Pancreas (tissue), 10 donors: ENCODE data around the gene SMIM32. TPM values are rescaled to one million over a fixed set of nuclear protein-coding genes. Genes with fewer than 3 reads are reported as not detected.
A peak's percentile ranks its signal among the peaks of the same experiment; 100 is the strongest.

Experiments
- ATAC-seq, 4 donors: fragments of 200-7000 bp; cut with Tn5 transposase; one replicate each; pipeline versions ENCODE4 v1.8.0 to v1.9.1; 2020; ENCODE audit warnings: mild to moderate bottlenecking in 4 of 4, moderate library complexity in 4 of 4
- DNase-seq, 6 donors: peaks; one replicate each; pipeline ENCODE4 v3.0.0-alpha.2; 2020
- FAIRE-seq: peaks from 2 replicates; lab custom pipeline; 2012; peaks lifted over from hg19 to GRCh38; lab: Jason Lieb, UNC
- H3K27ac ChIP-seq, 4 donors: fragments of 200-600 bp; sonication (generic); 1 replicate in 3 of 4; 2 replicates in 1 of 4; pipeline versions ENCODE4 v1.5.0 to v1.8.0; 2020
- H3K27me3 ChIP-seq, 4 donors: fragments of 200-600 bp; one replicate each; pipeline ENCODE4 v1.8.0; 2021
- H3K36me3 ChIP-seq, 3 donors: fragments of 200-600 bp; sonication (generic) in 1 of 3; one replicate each; pipeline versions ENCODE4 v1.5.0 to v1.8.0; 2020 to 2021
- H3K4me1 ChIP-seq, 3 donors: fragments of 200-600 bp; one replicate each; pipeline ENCODE4 v1.8.0; 2021
- H3K4me3 ChIP-seq, 4 donors: fragments of 200-600 bp; sonication (generic) in 2 of 4; one replicate each; pipeline versions ENCODE4 v1.5.0 to v1.8.0; 2020 to 2021
- H3K9me3 ChIP-seq, 4 donors: fragments of 200-600 bp; one replicate each; pipeline ENCODE4 v1.8.0; 2021
- WGBS, 2 donors: extraction: QIAGEN DNeasy Blood & Tissue Kit; methylation state at CpG; one replicate each; pipeline ENCODE4 v1.1.7; 2013; 5-methylcytosine and 5-hydroxymethylcytosine counted together
- intact Hi-C, 3 donors: fragments of 100-400 bp; cut with DNase I; formaldehyde crosslinking; loops; one replicate each; pipeline versions ENCODE4 v1.11.1 to v1.14.2; 2022
- polyA plus RNA-seq, 2 donors: library from polyadenylated mRNA; stranded (reverse); fragments of 200-250 nt; gene quantifications; one replicate each; pipeline ENCODE4 v1.2.3, GENCODE V29; 2013
- total RNA-seq, 6 donors: library from RNA; stranded (reverse); fragmentation: NEBNext Ultra II Directional in 4 of 6; extraction: Animal tissue kit (Norgen Biotek cat#: 25700) in 4 of 6; gene quantifications; one replicate each; pipeline versions ENCODE4 v1.2.1 to v1.2.4, GENCODE V29; 2021 to 2023
- TF ChIP-seq, protein P1 (sequence below), 4 donors: fragments of 200-600 bp; sonication (generic) in 3 of 4; IDR thresholded peaks; one replicate each; pipeline versions ENCODE4 v1.5.0 to v1.8.0; 2021; ENCODE audit warnings: antibody characterized with exemption in 4 of 4
- donor health status: healthy with polysubstance abuse.
- donor health status: DM: no; HTN: no; CAD: no; lungs with moderate emphysema.
- donor health status: DM: no; HTN: no; CAD: no.
- donor health status: control.
- donor health status: control.
- donor health status: Bipolar disorder and iron deficiency.
- donor health status: DM: yes; HTN: yes; CAD: no.
- donor health status: DM: no; HTN: no; CAD: no.
- donor health status: DM: no; HTN: no; CAD: no.
- donor health status: DM: yes; HTN: yes; CAD: no.

Gene SMIM32
- total and polyA plus RNA-seq, 8 donors = 0.12 to 4.2 (median 0.43) TPM; not detected in 1

DNA sequence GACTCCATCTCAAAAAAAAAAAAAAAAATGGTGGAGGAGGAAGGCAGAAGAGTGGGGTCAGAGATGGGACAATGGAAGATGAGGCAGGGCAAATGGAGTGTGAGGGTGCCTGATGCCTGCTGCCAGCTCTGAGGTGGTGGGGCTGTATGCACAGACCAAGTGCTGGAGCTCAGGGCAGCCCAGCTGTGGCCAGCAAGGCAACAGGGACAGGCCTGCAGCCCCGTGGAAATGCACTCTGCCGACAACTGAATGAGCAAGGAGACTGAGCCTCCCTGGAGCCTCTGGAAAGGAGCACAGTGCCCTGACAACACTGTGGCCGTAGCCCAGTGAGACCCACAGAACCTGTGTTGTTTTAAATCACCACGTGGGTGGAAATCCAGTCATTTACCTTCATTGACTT is 22.9 kb upstream of the SMIM32 start:
- Histone ChIP-seq H3K9me3 (no peaks in the 10 kb centered on the region), H3K36me3 (no peaks in the 10 kb centered on the region), H3K4me3 (no peak overlapping the region), H3K27me3 (no peaks in the 10 kb centered on the region), H3K27ac (no peak overlapping the region), H3K4me1 (no peaks in the 10 kb centered on the region)
- ATAC-seq (no peak), DNase-seq (no peak), FAIRE-seq (no peak)
- intact Hi-C loops = no loop called here
- 58 to 64% methylated on average over 4 of the region's 4 CpGs for WGBS, 2 donors
- TF ChIP-seq, protein P1, sequence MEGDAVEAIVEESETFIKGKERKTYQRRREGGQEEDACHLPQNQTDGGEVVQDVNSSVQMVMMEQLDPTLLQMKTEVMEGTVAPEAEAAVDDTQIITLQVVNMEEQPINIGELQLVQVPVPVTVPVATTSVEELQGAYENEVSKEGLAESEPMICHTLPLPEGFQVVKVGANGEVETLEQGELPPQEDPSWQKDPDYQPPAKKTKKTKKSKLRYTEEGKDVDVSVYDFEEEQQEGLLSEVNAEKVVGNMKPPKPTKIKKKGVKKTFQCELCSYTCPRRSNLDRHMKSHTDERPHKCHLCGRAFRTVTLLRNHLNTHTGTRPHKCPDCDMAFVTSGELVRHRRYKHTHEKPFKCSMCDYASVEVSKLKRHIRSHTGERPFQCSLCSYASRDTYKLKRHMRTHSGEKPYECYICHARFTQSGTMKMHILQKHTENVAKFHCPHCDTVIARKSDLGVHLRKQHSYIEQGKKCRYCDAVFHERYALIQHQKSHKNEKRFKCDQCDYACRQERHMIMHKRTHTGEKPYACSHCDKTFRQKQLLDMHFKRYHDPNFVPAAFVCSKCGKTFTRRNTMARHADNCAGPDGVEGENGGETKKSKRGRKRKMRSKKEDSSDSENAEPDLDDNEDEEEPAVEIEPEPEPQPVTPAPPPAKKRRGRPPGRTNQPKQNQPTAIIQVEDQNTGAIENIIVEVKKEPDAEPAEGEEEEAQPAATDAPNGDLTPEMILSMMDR (IDR thresholded peaks at IDR 0.05) = no peak

DNA sequence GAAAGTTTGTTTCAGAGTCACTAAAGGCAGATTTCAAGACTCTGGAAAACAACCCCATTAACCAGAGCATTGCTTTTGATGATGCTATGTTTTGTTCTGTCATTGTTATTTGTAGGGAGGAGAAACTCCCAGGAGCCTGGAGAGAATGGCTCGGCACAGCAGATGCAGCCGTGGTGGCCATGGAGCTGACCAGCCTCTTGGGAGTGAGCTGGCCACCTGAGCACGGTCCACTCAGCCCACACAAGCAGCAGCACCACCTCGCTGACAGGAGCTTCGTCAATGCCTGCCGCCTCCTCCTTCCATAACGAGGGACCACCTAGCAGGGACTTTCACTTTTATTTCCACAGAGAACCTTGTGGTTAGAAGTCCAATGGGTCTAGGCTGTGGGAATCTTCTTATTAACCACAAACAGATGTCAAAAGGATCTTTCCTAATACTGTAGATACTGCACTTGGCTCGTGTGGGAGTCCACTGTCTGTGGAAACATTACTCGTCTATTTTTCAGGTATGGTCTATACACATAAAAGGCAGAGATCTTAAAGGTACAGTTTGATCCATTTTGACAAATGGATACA is 21.0 kb upstream of the SMIM32 start:
- FAIRE-seq (no peak), ATAC-seq (no peak), DNase-seq (no peak)
- Histone ChIP-seq H3K4me1 (no peaks in the 10 kb centered on the region), H3K36me3 (no peaks in the 10 kb centered on the region), H3K9me3 (no peaks in the 10 kb centered on the region), H3K4me3 (no peak overlapping the region), H3K27ac (no peak overlapping the region), H3K27me3 (no peaks in the 10 kb centered on the region)
- 40 to 54% methylated on average over 9 of the region's 9 CpGs for WGBS, 2 donors
- intact Hi-C loops = loop anchor here in 1 of 3 donors (5.0 kb wide), 1 partner anchor 262 kb away; the partner anchor contains the start of gene LECT2
- TF ChIP-seq, protein P1 (IDR thresholded peaks at IDR 0.05) = no peak

DNA sequence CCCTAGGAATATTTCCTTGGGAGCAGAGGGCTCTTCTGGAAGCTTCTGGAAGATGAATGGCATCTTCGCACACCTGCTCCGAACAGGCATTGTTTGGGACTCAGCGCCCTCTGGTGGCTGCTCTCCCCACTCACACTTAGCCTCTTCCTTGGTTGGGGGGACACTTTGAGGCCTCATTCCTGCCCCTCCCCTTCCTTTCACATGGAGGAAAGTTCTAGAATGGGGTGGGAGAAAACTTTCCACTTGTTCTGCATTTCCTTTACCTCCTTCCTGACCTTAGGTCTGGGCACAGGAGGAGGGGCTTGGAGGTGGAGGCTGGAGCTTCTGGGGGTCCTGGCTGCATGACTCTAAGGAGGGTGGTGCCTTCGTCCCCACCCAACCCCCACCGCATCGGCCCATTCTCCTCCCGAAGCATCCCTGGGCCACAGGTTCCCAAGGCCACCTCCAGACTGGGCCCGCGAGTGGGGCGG is 19.3 kb upstream of the SMIM32 start:
- DNase-seq = peak; percentile 23 to 87 (median 61)
- no peaks in the 10 kb centered on the region for H3K9me3 ChIP-seq
- H3K36me3 ChIP-seq = no peaks in the 10 kb centered on the region
- no peak for FAIRE-seq
- H3K4me3 ChIP-seq = no peak overlapping the region
- 33 to 42% methylated on average over 10 of the region's 10 CpGs for WGBS, 2 donors
- no peaks in the 10 kb centered on the region for H3K27me3 ChIP-seq
- intact Hi-C loops = loop anchor here in 1 of 3 donors (5.0 kb wide), 1 partner anchor 260 kb away; the partner anchor contains the start of gene LECT2
- ATAC-seq = peak; percentile 68 to 91 (median 82)
- TF ChIP-seq, protein P1 (IDR thresholded peaks at IDR 0.05) = peak; percentile 49 to 86 (median 78)
- H3K4me1 ChIP-seq = no peaks in the 10 kb centered on the region
- H3K27ac ChIP-seq = no peak overlapping the region

DNA sequence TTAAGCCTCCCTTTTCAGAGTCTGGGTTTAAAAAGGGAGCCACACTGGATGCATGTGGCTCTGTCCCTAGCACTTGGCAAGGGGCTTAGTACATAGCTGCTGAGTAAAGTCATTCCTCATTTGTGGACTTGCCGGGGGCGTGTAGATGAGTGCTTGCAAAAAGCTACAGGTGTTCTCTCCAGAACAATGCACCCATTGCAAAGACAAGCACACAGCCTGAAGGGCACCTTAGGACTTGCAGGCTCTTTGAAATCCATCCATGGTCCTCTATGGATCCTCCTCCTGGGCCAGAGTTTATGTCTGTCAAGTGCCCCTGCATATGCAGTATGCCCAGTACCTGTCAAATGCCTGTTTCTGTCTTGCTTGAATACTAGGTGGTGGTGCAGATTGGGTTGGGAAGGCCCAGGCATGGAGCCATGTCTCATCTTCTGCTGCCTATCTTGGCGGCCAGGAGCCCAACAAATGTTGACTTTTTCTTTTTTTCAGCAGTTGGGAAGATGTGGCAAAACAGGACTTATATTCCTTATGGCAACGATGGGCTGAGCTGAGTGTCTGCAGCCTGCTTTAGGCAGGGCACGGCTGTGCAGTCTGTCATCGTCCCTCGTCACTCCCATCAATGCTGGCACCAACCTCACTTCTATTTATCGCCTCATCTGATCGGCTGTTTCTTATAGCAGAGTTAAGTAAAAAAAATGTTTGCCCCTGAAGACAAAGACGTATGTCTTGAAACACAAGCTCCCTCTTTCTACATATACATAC is 18.5 kb upstream of the SMIM32 start:
- Histone ChIP-seq H3K4me3 (no peak overlapping the region), H3K4me1 (no peaks in the 10 kb centered on the region), H3K27ac (no peak overlapping the region), H3K9me3 (no peaks in the 10 kb centered on the region), H3K27me3 (no peaks in the 10 kb centered on the region), H3K36me3 (no peaks in the 10 kb centered on the region)
- no peak for DNase-seq
- intact Hi-C loops = loop anchor here in 1 of 3 donors (5.0 kb wide), 1 partner anchor 259 kb away; the partner anchor contains the start of gene LECT2
- no peak for ATAC-seq
- no peak for FAIRE-seq
- 56 to 66% methylated on average over 10 of the region's 10 CpGs for WGBS, 2 donors
- TF ChIP-seq, protein P1 (IDR thresholded peaks at IDR 0.05) = no peak
